GM18861 (cell line): ENCODE results near the gene PTPN22.
"Not testable (repeated sequence)": the region's sequence is repeated elsewhere in the genome, so short reads cannot be mapped to it uniquely, and the experiment has no call there.

Experiments
- ATAC-seq: cut with Tn5 transposase; IDR thresholded peaks from one replicate; pipeline ENCODE4 v1.9.1; 2021; ENCODE audit not compliant: unreplicated experiment

PTPN22 gene

GRCh38 chr1:113852694-113853093 lies 18.8 kb downstream of the PTPN22 start:
- not testable (repeated sequence) for ATAC-seq

GRCh38 chr1:113850127-113850796 lies 21.2 kb downstream of the PTPN22 start:
- ATAC-seq: no peak

GRCh38 chr1:113849072-113849471 lies 22.4 kb downstream of the PTPN22 start:
- no peak for ATAC-seq

GRCh38 chr1:113846391-113847035 lies 25.0 kb downstream of the PTPN22 start:
- no peak for ATAC-seq

GRCh38 chr1:113836534-113836933 lies 35.0 kb downstream of the PTPN22 start:
- ATAC-seq: no peak

- no peak for ATAC-seq
Measured at GRCh38 chr1:113835686-113836290, 35.7 kb downstream of the PTPN22 start.

GRCh38 chr1:113834716-113835115 lies 36.8 kb downstream of the PTPN22 start:
- no peak for ATAC-seq

- ATAC-seq: no peak
Measured at GRCh38 chr1:113830039-113830438, 41.5 kb downstream of the PTPN22 start.

GRCh38 chr1:113821916-113822315 lies 49.6 kb downstream of the PTPN22 start:
- no peak for ATAC-seq

GRCh38 chr1:113818578-113818977 lies 52.9 kb downstream of the PTPN22 start:
- ATAC-seq: no peak

- ATAC-seq: no peak
Measured at GRCh38 chr1:113813218-113813617, 58.3 kb downstream of the PTPN22 start.

GRCh38 chr1:113812661-113813135 lies 58.8 kb downstream of the PTPN22 start:
- no peak for ATAC-seq

GRCh38 chr1:113811888-113812660 lies 59.4 kb downstream of the PTPN22 start, which contains the start of gene RSBN1:
Gene RSBN1 (minus strand): TSS chr1:113812476. CDS start chr1:113812412, 64 bp downstream.
- peak; percentile 91 for ATAC-seq

- ATAC-seq: no peak
Measured at GRCh38 chr1:113811156-113811887, 60.2 kb downstream of the PTPN22 start.

- no peak for ATAC-seq
Measured at GRCh38 chr1:113809670-113810602, 61.6 kb downstream of the PTPN22 start.

- ATAC-seq: no peak
Measured at GRCh38 chr1:113808450-113809195, 62.9 kb downstream of the PTPN22 start.

- ATAC-seq: no peak
Measured at GRCh38 chr1:113805639-113806038, 65.9 kb downstream of the PTPN22 start.

GRCh38 chr1:113805256-113805531 lies 66.3 kb downstream of the PTPN22 start:
- ATAC-seq: no peak
